ENCODE measurements around the gene TOM1.

GRCh38 chr22:35384975-35385588, 85.4 kb downstream of the TOM1 start:
- TF ChIP-seq POLR2AphosphoS5 (IDR thresholded peaks at IDR 0.05; ENCODE audit: low read depth, low read length) (no peak), REST (IDR thresholded peaks at IDR 0.05; ENCODE audit: insufficient read depth in 1 of 2, low read depth in 2 of 2, low read length in 2 of 2) (no peak), TAF1 (IDR thresholded peaks at IDR 0.05; ENCODE audit: borderline replicate concordance, insufficient read depth, low read length) (no peak)

Data from PFSK-1 (cell line).